ENCODE results near the gene CROCC2. TPM values are rescaled to one million over a fixed set of nuclear protein-coding genes. Genes with fewer than 3 reads are reported as not detected.

The CROCC2 gene
- total and polyA plus RNA-seq, 2 of the 13 experiments (the other 11 are each of a cell fraction or from before 2014, with no cell fraction given) = not detected

- TF ChIP-seq TBX3 (IDR thresholded peaks at IDR 0.05; ENCODE audit: borderline replicate concordance) (no peak), ZFP90 (CRISPR knock-in tag; IDR thresholded peaks at IDR 0.05; ENCODE audit: borderline replicate concordance) (no peak), KDM2A (CRISPR knock-in tag; IDR thresholded peaks at IDR 0.05; ENCODE audit: borderline replicate concordance, low read depth) (no peak), SSRP1 (CRISPR knock-in tag; IDR thresholded peaks at IDR 0.05) (no peak)
Observed at GRCh38 chr2:240930096-240930630, 24.0 kb downstream of the CROCC2 start (continued).

- Histone ChIP-seq H3K4me2 (ENCODE audit: low read depth, low read length) (no peak overlapping the region), H3K79me2 (ENCODE audit: insufficient read depth, low read length) (no peaks in the 10 kb centered on the region), H2AFZ (ENCODE audit: low read length) (no peak overlapping the region), H3K27ac (ENCODE audit: extremely low read length, insufficient read depth, low read length) (no peak overlapping the region), H3K9me3 (ENCODE audit: low read length) (no peaks in the 10 kb centered on the region), H3K27me3 (ENCODE audit: control insufficient read depth in 1 of 2, insufficient read depth in 2 of 2, low read length in 2 of 2) (peaks cover 31 to 97% of the 10 kb centered on the region in 2 experiments), H3K36me3 (replicated peaks in 1 of 2; ENCODE audit: control insufficient read depth in 1 of 2, insufficient read depth in 2 of 2, low read length in 2 of 2) (no peaks in the 10 kb centered on the region), H3K4me3 (replicated peaks in 1 of 3; ENCODE audit: insufficient read depth in 1 of 3, low read depth in 2 of 3, low read length in 3 of 3) (no peak overlapping the region), H4K20me1 (ENCODE audit: insufficient read depth, low read length) (no peaks in the 10 kb centered on the region), H3K4me1 (ENCODE audit: insufficient read depth, low read length) (peaks cover 10% of the 10 kb centered on the region; the same call in 1 of the 2 replicates), H3K9ac (ENCODE audit: insufficient read depth, low read depth, low read length) (no peak overlapping the region)
- in situ Hi-C loops (cut with HindIII; ENCODE audit: extremely low pct_ligation_motif_present, low pct_unique_long_range_greater_than_20kb) = no loop called here
- 42% methylated on average over 11 of the region's 26 CpGs for WGBS (ENCODE audit: low lambda C conversion rate)
- no TSS peak for BruUV-seq (replicated peaks)
- FAIRE-seq (no peak), DNase-seq (ENCODE audit: low spot score) (no peak), ATAC-seq (peak; percentile 8; the same call in 2 of the 3 replicates)
- ChIA-PET POLR2A (no interaction called here), CTCF (ENCODE audit: low intra/inter-chr PET ratio, low total read pairs) (no interaction called here)
- intact Hi-C loops (cut with micrococcal nuclease; ENCODE audit: unreplicated experiment) = no loop called here
- TF ChIP-seq KDM5B (CRISPR knock-in tag; IDR thresholded peaks at IDR 0.05; ENCODE audit: borderline replicate concordance) (0 out of 2 replicates have a peak, but pooled peaks have one; percentile 37), ZNF225 (CRISPR knock-in tag; IDR thresholded peaks at IDR 0.05) (no peak), SRSF1 (optimal IDR thresholded peaks at IDR 0.05; ENCODE audit: low read depth, low read length) (no peak), SNAPC2 (CRISPR knock-in tag; IDR thresholded peaks at IDR 0.05) (no peak), CAMTA2 (CRISPR knock-in tag; IDR thresholded peaks at IDR 0.05; ENCODE audit: borderline replicate concordance) (no peak)
Observed at GRCh38 chr2:240930631-240931318, 24.6 kb downstream of the CROCC2 start.

Data from HepG2 (cell line).